ENCODE results near the gene NUP153.
"Not testable (repeated sequence)": the region's sequence is repeated elsewhere in the genome, so short reads cannot be mapped to it uniquely, and the experiment has no call there.

NUP153 gene

GRCh38 chr6:17706580-17707370 is at the start of gene NUP153:
NUP153 (minus strand) TSS chr6:17706925; CDS start chr6:17706387, 538 bp downstream.
- no peak for TF ChIP-seq CTCF (IDR thresholded peaks at IDR 0.05; ENCODE audit: control extremely low read depth, extremely low read depth, low read depth, missing control alignments)
- POLR2A ChIA-PET: no interaction called here

GRCh38 chr6:17754254-17754653 is 47.5 kb upstream of the NUP153 start:
- TF ChIP-seq CTCF (IDR thresholded peaks at IDR 0.05; ENCODE audit: control extremely low read depth, extremely low read depth, low read depth, missing control alignments): no peak
- CTCF ChIA-PET: interaction anchor here (1.7 kb wide), 1 partner anchor 9 kb away, joined by 7 read pairs; no protein-coding TSS in a partner anchor
- DNase-seq (ENCODE audit: extremely low spot score): no peak
- POLR2A ChIA-PET: no interaction called here

More at GRCh38 chr6:17706580-17707370, at the start of gene NUP153:
- CTCF ChIA-PET: interaction anchor here (1.1 to 3.5 kb wide), 3 partner anchors 9 to 98 kb away, joined by 3 to 13 read pairs (median 7); no protein-coding TSS in a partner anchor
- DNase-seq (ENCODE audit: extremely low spot score): peak; percentile 95

- CTCF ChIA-PET: interaction anchor here (0.8 to 1.4 kb wide), 3 partner anchors 8 to 59 kb away, joined by 3 to 7 read pairs (median 3); no protein-coding TSS in a partner anchor
- DNase-seq (ENCODE audit: extremely low spot score); POLR2A ChIA-PET: not testable (repeated sequence)
Observed at GRCh38 chr6:17745324-17745723, 38.6 kb upstream of the NUP153 start.

GRCh38 chr6:17744757-17745308 is 38.1 kb upstream of the NUP153 start:
- POLR2A ChIA-PET; DNase-seq (ENCODE audit: extremely low spot score): not testable (repeated sequence)
- CTCF ChIA-PET: interaction anchor here (1.2 to 1.4 kb wide), 2 partner anchors 8 to 15 kb away, joined by 3 to 7 read pairs; no protein-coding TSS in a partner anchor

- DNase-seq (ENCODE audit: extremely low spot score): no peak
- ChIA-PET CTCF (interaction anchor here (1.2 to 2.3 kb wide), 5 partner anchors 9 to 116 kb away, joined by 3 to 7 read pairs (median 4); no protein-coding TSS in a partner anchor), POLR2A (no interaction called here)
- no peak for TF ChIP-seq CTCF (IDR thresholded peaks at IDR 0.05; ENCODE audit: control extremely low read depth, extremely low read depth, low read depth, missing control alignments)
Observed at GRCh38 chr6:17744019-17744756, 37.5 kb upstream of the NUP153 start.

GRCh38 chr6:17741507-17741906 is 34.8 kb upstream of the NUP153 start:
- no peak for DNase-seq (ENCODE audit: extremely low spot score)
- ChIA-PET CTCF (no interaction called here), POLR2A (no interaction called here)

More at GRCh38 chr6:17741507-17741906, 34.8 kb upstream of the NUP153 start:
- no peak for TF ChIP-seq CTCF (IDR thresholded peaks at IDR 0.05; ENCODE audit: control extremely low read depth, extremely low read depth, low read depth, missing control alignments)
